Thoracic aorta (tissue), 2 donors: ENCODE data around the gene SLC4A7. TPM values are rescaled to one million over a fixed set of nuclear protein-coding genes. Genes with fewer than 3 reads are reported as not detected.

Experiments used
- ATAC-seq: fragments of 150-250 bp; one replicate; pipeline ENCODE4 v1.8.0; 2017; ENCODE audit warnings: low read depth; ENCODE audit not compliant: insufficient number of reproducible peaks, low FRiP score
- DNase-seq: peaks from one replicate; pipeline ENCODE4 v3.0.0-alpha.2; 2020; ENCODE audit warnings: low spot score
- H3K27ac ChIP-seq, 2 donors: fragments of 200-600 bp; sonication (generic); 1 replicate in 1 of 2; 2 replicates in 1 of 2; pipeline ENCODE4 v1.5.1; 2016; ENCODE audit warnings: mild to moderate bottlenecking in 2 of 2, moderate library complexity in 2 of 2
- H3K27me3 ChIP-seq: fragments of 200-600 bp; sonication (generic); replicated peaks from 2 replicates; pipeline ENCODE4 v1.6.0; 2016; ENCODE audit warnings: mild to moderate bottlenecking; ENCODE audit not compliant: insufficient read depth
- H3K36me3 ChIP-seq: fragments of 200-600 bp; sonication (generic); one replicate; pipeline ENCODE4 v1.5.1; 2016
- H3K4me1 ChIP-seq, 2 donors: fragments of 200-600 bp; sonication (generic); 1 replicate in 1 of 2; 2 replicates in 1 of 2; pipeline versions ENCODE4 v1.5.1 to v1.6.0; 2016; ENCODE audit warnings: low read depth in 2 of 2, mild to moderate bottlenecking in 1 of 2; ENCODE audit not compliant: control insufficient read depth in 1 of 2
- H3K4me3 ChIP-seq: fragments of 200-600 bp; sonication (generic); 2 replicates; pipeline ENCODE4 v1.5.1; 2016; ENCODE audit warnings: mild to moderate bottlenecking
- H3K9me3 ChIP-seq: fragments of 200-600 bp; sonication (generic); 2 replicates; pipeline ENCODE4 v1.5.1; 2016
- CTCF ChIP-seq: fragments of 200-600 bp; sonication (generic); IDR thresholded peaks from one replicate; pipeline ENCODE4 v1.5.1; 2019; ENCODE audit warnings: antibody characterized with exemption
- total RNA-seq, 2 donors: library from RNA; depleted of rRNA; stranded (reverse); fragments of >200 nt; gene quantifications; one replicate each; pipeline versions ENCODE4 v1.1.0 to v1.2.3, GENCODE V29; 2016

SLC4A7 gene
- total RNA-seq, 2 donors from 2014 or later: 50.0 to 176 TPM

GRCh38 chr3:27353221-27353620 lies 131.0 kb downstream of the SLC4A7 start:
- DNase-seq: no peak
- no peaks in the 10 kb centered on the region for H3K4me1 ChIP-seq
- TF ChIP-seq CTCF: no peak

GRCh38 chr3:27352047-27352446 lies 132.1 kb downstream of the SLC4A7 start:
- Histone ChIP-seq H3K4me1 (no peaks in the 10 kb centered on the region), H3K27me3 (no peaks in the 10 kb centered on the region), H3K4me3 (no peak overlapping the region), H3K9me3 (no peaks in the 10 kb centered on the region), H3K27ac (no peak overlapping the region), H3K36me3 (no peaks in the 10 kb centered on the region)
- ATAC-seq (no peak), DNase-seq (no peak)
- no peak for TF ChIP-seq CTCF

More at GRCh38 chr3:27353221-27353620, 131.0 kb downstream of the SLC4A7 start:
- Histone ChIP-seq H3K9me3 (no peaks in the 10 kb centered on the region), H3K27ac (no peak overlapping the region), H3K27me3 (no peaks in the 10 kb centered on the region), H3K4me3 (no peak overlapping the region), H3K36me3 (no peaks in the 10 kb centered on the region)
- ATAC-seq: no peak

GRCh38 chr3:27349832-27350231 lies 134.4 kb downstream of the SLC4A7 start:
- no peaks in the 10 kb centered on the region for H3K9me3 ChIP-seq
- no peaks in the 10 kb centered on the region for H3K36me3 ChIP-seq
- DNase-seq (no peak), ATAC-seq (no peak)
- H3K27me3 ChIP-seq: no peaks in the 10 kb centered on the region
- no peak overlapping the region for H3K27ac ChIP-seq
- TF ChIP-seq CTCF: no peak
- H3K4me1 ChIP-seq: no peaks in the 10 kb centered on the region
- no peak overlapping the region for H3K4me3 ChIP-seq

GRCh38 chr3:27345959-27346865 lies 138.0 kb downstream of the SLC4A7 start:
- H3K36me3 ChIP-seq: no peaks in the 10 kb centered on the region
- DNase-seq (no peak), ATAC-seq (no peak)
- no peaks in the 10 kb centered on the region for H3K4me1 ChIP-seq
- no peaks in the 10 kb centered on the region for H3K27me3 ChIP-seq
- H3K4me3 ChIP-seq: no peak overlapping the region
- no peak for TF ChIP-seq CTCF
- H3K27ac ChIP-seq: no peak overlapping the region
- H3K9me3 ChIP-seq: no peaks in the 10 kb centered on the region

- Histone ChIP-seq H3K4me1 (no peaks in the 10 kb centered on the region), H3K9me3 (no peaks in the 10 kb centered on the region), H3K27me3 (no peaks in the 10 kb centered on the region), H3K27ac (no peak overlapping the region), H3K36me3 (no peaks in the 10 kb centered on the region), H3K4me3 (no peak overlapping the region)
- DNase-seq (no peak), ATAC-seq (no peak)
- TF ChIP-seq CTCF: no peak
These were observed 138.7 kb downstream of the SLC4A7 start for GRCh38 chr3:27345493-27345892.
